HepG2 (cell line): ENCODE data around the gene TAF4B. TPM values are rescaled to one million over a fixed set of nuclear protein-coding genes. Genes with fewer than 3 reads are reported as not detected.
A peak's percentile ranks its signal among the peaks of the same experiment; 100 is the strongest.

Experiments used
- ATAC-seq: fragments of 200-7000 bp; cut with Tn5 transposase; 3 replicates; pipeline ENCODE4 v1.9.1; 2020; ENCODE audit warnings: mild to moderate bottlenecking, moderate library complexity
- BruUV-seq: library from RNA; stranded (reverse); fragments of 400-500 nt; replicated peaks from 2 replicates; lab custom pipeline; 2021; lab: Mats Ljungman, UMichigan
- CTCF ChIA-PET: fragments of 300-600 bp; formaldehyde crosslinking; extraction: SDS; loops from one replicate; lab custom pipeline; 2021; ENCODE audit warnings: low total read pairs, inconsistent platforms, low intra/inter-chr PET ratio; lab: Yijun Ruan, JAX
- POLR2A ChIA-PET: fragments of 350-600 bp; sonication (Branson Sonifier 250); formaldehyde crosslinking; loops from one replicate; lab custom pipeline; 2020; ENCODE audit warnings: antibody characterized with exemption, inconsistent platforms; lab: Yijun Ruan, JAX
- DNase-seq: peaks from one replicate; pipeline ENCODE4 v3.0.0-alpha.2; 2015; ENCODE audit warnings: low spot score
- FAIRE-seq: peaks from 3 replicates; lab custom pipeline; 2011; peaks lifted over from hg19 to GRCh38; lab: Jason Lieb, UNC
- H2AFZ ChIP-seq: one replicate; pipeline ENCODE4 v1.6.1; 2011; ENCODE audit warnings: low read length, inconsistent platforms
- H3K27ac ChIP-seq: fragments of 300-600 bp; 3 replicates; pipeline ENCODE4 v1.8.0; 2011; ENCODE audit warnings: mixed run types, mild to moderate bottlenecking, mixed read lengths, low read length, inconsistent platforms; ENCODE audit not compliant: insufficient read depth; ENCODE audit errors: extremely low read length
- H3K27me3 ChIP-seq, 2 experiments: fragments of 200-600 bp in 1 of 2; 2 replicates in 1 of 2; 3 replicates in 1 of 2; pipeline versions ENCODE4 v1.6.0 to v1.8.0; 2011; ENCODE audit warnings: low read length in 2 of 2, mild to moderate bottlenecking in 2 of 2, moderate library complexity in 2 of 2, inconsistent platforms in 1 of 2; ENCODE audit not compliant: insufficient read depth in 2 of 2, control insufficient read depth in 1 of 2
- H3K36me3 ChIP-seq, 2 experiments: fragments of 200-600 bp in 1 of 2; replicated peaks in 1 of 2; 2 replicates in 1 of 2; 3 replicates in 1 of 2; pipeline versions ENCODE4 v1.5.1 to v1.8.0; 2011; ENCODE audit warnings: low read length in 2 of 2, inconsistent platforms in 1 of 2; ENCODE audit not compliant: insufficient read depth in 2 of 2, control insufficient read depth in 1 of 2
- H3K4me1 ChIP-seq: 2 replicates; pipeline ENCODE4 v1.5.1; 2012; ENCODE audit warnings: low read length, inconsistent platforms; ENCODE audit not compliant: insufficient read depth
- H3K4me2 ChIP-seq: 2 replicates; pipeline ENCODE4 v1.6.0; 2011; ENCODE audit warnings: low read depth, low read length, inconsistent platforms
- H3K4me3 ChIP-seq, 3 experiments: fragments of 200-600 bp in 1 of 3; sonication (generic), shearing (Covaris generic) in 1 of 3; replicated peaks in 1 of 3; 2 replicates each; pipeline ENCODE4 v1.5.1; 2011 to 2016; ENCODE audit warnings: low read length in 3 of 3, inconsistent platforms in 2 of 3, low read depth in 2 of 3, mild to moderate bottlenecking in 2 of 3, control low read depth in 1 of 3, mixed read lengths in 1 of 3; ENCODE audit not compliant: insufficient read depth in 1 of 3
- H3K79me2 ChIP-seq: one replicate; pipeline ENCODE4 v1.6.1; 2011; ENCODE audit warnings: low read length, inconsistent platforms; ENCODE audit not compliant: insufficient read depth
- H3K9ac ChIP-seq: 2 replicates; pipeline ENCODE4 v1.6.0; 2011; ENCODE audit warnings: mild to moderate bottlenecking, low read depth, low read length, inconsistent platforms; ENCODE audit not compliant: insufficient read depth
- H3K9me3 ChIP-seq: 2 replicates; pipeline ENCODE4 v1.5.1; 2012; ENCODE audit warnings: mild to moderate bottlenecking, low read length
- H4K20me1 ChIP-seq: 2 replicates; pipeline ENCODE4 v1.6.0; 2011; ENCODE audit warnings: inconsistent platforms, mild to moderate bottlenecking, low read length, moderate library complexity; ENCODE audit not compliant: insufficient read depth
- AFF4 ChIP-seq: sonication (generic); formaldehyde crosslinking; IDR thresholded peaks from 2 replicates; pipeline ENCODE4 v1.4.0; 2020; ENCODE audit warnings: missing genetic modification reagents
- FIP1L1 ChIP-seq: fragments of 200-400 bp; formaldehyde crosslinking; IDR thresholded peaks from 2 replicates; pipeline ENCODE4 v1.6.1; 2018; ENCODE audit warnings: low read depth, mild to moderate bottlenecking, low read length, moderate library complexity, borderline replicate concordance; ENCODE audit not compliant: insufficient read depth
- GTF2F1 ChIP-seq: fragments of 150-350 bp; IDR thresholded peaks from 2 replicates; pipeline ENCODE4 v1.6.1; 2014; ENCODE audit warnings: low read length
- MAF1 ChIP-seq: sonication (generic); formaldehyde crosslinking; IDR thresholded peaks from 2 replicates; pipeline ENCODE4 v1.5.0; 2020; ENCODE audit warnings: missing genetic modification reagents, borderline replicate concordance
- SAP130 ChIP-seq: IDR thresholded peaks from 2 replicates; pipeline ENCODE4 v1.6.1; 2016; ENCODE audit warnings: low read depth
- SMAD3 ChIP-seq: sonication (generic); formaldehyde crosslinking; IDR thresholded peaks from 2 replicates; pipeline ENCODE4 v1.4.0; 2020; ENCODE audit warnings: missing genetic modification reagents
- SMAD9 ChIP-seq: sonication (generic); formaldehyde crosslinking; IDR thresholded peaks from 2 replicates; pipeline ENCODE4 v1.5.1; 2020; ENCODE audit warnings: mild to moderate bottlenecking, missing genetic modification reagents
- ZNF570 ChIP-seq: sonication (generic); formaldehyde crosslinking; IDR thresholded peaks from 2 replicates; pipeline ENCODE4 v1.4.0; 2020; ENCODE audit warnings: mild to moderate bottlenecking, missing genetic modification reagents, borderline replicate concordance
- WGBS: methylation state at CpG from one replicate; pipeline ENCODE4 v1.1.6; 2017; ENCODE audit warnings: low lambda C conversion rate; 5-methylcytosine and 5-hydroxymethylcytosine counted together
- in situ Hi-C: cut with HindIII; loops from 2 replicates; pipeline ENCODE4 v1.10.0; 2017; ENCODE audit warnings: low pct_unique_long_range_greater_than_20kb; ENCODE audit not compliant: extremely low pct_ligation_motif_present
- intact Hi-C: fragments of 100-400 bp; cut with micrococcal nuclease; formaldehyde crosslinking; loops from one replicate; pipeline ENCODE4 v1.10.0; 2022; ENCODE audit not compliant: unreplicated experiment
- polyA plus RNA-seq, 8 experiments: library from polyadenylated mRNA; depleted of rRNA in 3 of 8; stranded (reverse) in 7 of 8; unstranded in 1 of 8; fragments of >200 nt; fragmentation: Illumina TruSeq in 4 of 8; extraction: Trizol in 4 of 8; gene quantifications; 2 replicates each; pipeline versions ENCODE4 v1.2.1 to v1.2.3, GENCODE V29; 2011 to 2016; ENCODE audit warnings: low read depth in 4 of 8, missing spikeins in 1 of 8, mixed read lengths in 1 of 8; ENCODE audit not compliant: insufficient read depth in 1 of 8
- total RNA-seq, 5 experiments: library from RNA; depleted of rRNA; stranded (reverse); fragments of >200 nt; fragmentation: Illumina TruSeq; extraction: Trizol; gene quantifications; 2 replicates each; pipeline ENCODE4 v1.2.3, GENCODE V29; 2016; ENCODE audit warnings: low read depth in 1 of 5
- TF ChIP-seq, protein P1 (sequence below): sonication (generic); formaldehyde crosslinking; IDR thresholded peaks from 2 replicates; pipeline ENCODE4 v1.5.0; 2020; ENCODE audit warnings: mild to moderate bottlenecking, missing genetic modification reagents

TAF4B gene
- total and polyA plus RNA-seq, 2 of the 13 experiments (the other 11 are each of a cell fraction or from before 2014, with no cell fraction given): 2.2 to 3.8 TPM

DNA sequence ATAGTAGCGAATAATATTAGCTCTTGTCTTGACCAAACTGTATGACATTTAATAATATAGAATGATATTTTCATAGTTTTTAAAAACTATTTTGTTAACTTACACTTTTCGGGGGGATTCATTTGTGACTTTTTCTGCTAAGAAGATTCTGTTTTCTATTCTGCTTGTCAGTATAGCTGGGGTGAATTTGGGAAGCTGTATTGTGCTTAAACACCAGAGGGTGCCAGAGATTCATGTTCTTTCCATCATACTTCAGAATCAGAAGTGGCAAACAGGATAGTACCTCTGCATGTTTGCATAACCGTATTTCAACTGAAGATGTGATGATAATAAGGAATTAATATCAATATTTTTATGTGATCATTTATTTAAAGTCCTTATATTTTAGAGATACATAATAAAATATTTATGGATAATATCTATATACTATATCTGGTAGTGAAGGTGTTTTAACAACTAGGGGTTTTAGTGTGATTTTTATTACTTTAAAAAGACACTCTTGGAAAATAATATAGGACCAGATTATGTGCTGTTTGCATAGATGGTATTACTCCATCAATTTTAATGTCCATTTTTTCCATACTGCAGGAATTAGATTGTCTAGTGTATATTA, 81.0 kb downstream of the TAF4B start (continued):
- no peak for TF ChIP-seq ZNF570 (CRISPR knock-in tag)
- TF ChIP-seq SMAD9: no peak
- TF ChIP-seq SAP130 (CRISPR knock-in tag): 0 out of 2 replicates have a peak, but pooled peaks have one; percentile 12

- no peaks in the 10 kb centered on the region for H3K36me3 ChIP-seq
- no peak overlapping the region for H3K9ac ChIP-seq
- H3K27ac ChIP-seq: no peak overlapping the region
- no peaks in the 10 kb centered on the region for H3K4me1 ChIP-seq
- no peak overlapping the region for H3K4me3 ChIP-seq
- no peak overlapping the region for H3K4me2 ChIP-seq
- no peaks in the 10 kb centered on the region for H4K20me1 ChIP-seq
- no peak overlapping the region for H2AFZ ChIP-seq
- no TSS peak for BruUV-seq
- H3K27me3 ChIP-seq: no peaks in the 10 kb centered on the region
- in situ Hi-C loops (no loop called here), intact Hi-C loops (no loop called here)
- ChIA-PET POLR2A (no interaction called here), CTCF (no interaction called here)
- TF ChIP-seq AFF4 (CRISPR knock-in tag): no peak
- TF ChIP-seq GTF2F1: no peak
- TF ChIP-seq SMAD3 (CRISPR knock-in tag): no peak
- no peak for TF ChIP-seq FIP1L1
- no peak for TF ChIP-seq MAF1
- TF ChIP-seq, protein P1, sequence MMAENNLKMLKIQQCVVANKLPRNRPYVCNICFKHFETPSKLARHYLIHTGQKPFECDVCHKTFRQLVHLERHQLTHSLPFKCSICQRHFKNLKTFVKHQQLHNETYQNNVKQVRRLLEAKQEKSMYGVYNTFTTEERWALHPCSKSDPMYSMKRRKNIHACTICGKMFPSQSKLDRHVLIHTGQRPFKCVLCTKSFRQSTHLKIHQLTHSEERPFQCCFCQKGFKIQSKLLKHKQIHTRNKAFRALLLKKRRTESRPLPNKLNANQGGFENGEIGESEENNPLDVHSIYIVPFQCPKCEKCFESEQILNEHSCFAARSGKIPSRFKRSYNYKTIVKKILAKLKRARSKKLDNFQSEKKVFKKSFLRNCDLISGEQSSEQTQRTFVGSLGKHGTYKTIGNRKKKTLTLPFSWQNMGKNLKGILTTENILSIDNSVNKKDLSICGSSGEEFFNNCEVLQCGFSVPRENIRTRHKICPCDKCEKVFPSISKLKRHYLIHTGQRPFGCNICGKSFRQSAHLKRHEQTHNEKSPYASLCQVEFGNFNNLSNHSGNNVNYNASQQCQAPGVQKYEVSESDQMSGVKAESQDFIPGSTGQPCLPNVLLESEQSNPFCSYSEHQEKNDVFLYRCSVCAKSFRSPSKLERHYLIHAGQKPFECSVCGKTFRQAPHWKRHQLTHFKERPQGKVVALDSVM (CRISPR knock-in tag): no peak
- H3K79me2 ChIP-seq: no peaks in the 10 kb centered on the region
- DNase-seq: no peak
- no peaks in the 10 kb centered on the region for H3K9me3 ChIP-seq
- WGBS: 50% methylated on average over 1 of the region's 1 CpG
- no peak for FAIRE-seq
- ATAC-seq: no peak
These were observed 83.0 kb downstream of the TAF4B start for GRCh38 chr18:26309281-26309680.
